ENCODE measurements around the gene CAPN10.
"Not testable (repeated sequence)": the region's sequence is repeated elsewhere in the genome, so short reads cannot be mapped to it uniquely, and the experiment has no call there.

Gene CAPN10

DNA sequence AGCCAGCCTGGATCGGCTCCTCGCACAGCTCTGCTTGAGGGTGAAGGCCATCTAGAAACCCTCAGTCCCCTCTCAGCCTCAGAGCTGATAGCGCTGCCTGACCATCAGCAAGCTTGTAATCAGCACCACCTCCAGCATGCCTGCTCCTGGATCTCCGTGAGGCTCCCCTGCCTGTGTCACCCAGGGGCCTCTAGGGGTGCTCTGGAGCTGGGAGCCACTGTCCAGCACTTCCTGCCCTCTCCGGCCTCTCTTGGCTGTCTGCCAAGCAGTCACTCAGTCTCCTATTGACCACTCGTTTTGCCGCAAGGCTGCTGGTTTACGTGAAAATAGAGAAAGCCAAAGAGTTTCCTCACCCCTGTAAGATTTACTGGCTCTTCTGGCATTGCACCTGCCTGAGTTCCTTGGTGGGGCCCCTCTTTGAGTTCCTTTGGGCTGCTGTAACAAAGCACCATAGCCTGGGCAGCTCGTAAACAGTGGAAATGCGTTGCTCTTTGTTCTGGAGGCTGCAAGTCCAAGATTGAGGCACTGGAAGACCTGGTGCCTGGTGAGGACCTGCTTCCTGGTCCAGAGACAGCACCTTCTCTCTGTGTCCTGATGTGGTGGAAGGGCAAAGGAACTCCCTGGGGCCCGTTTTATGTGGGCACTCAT lies 17.9 kb downstream of the CAPN10 start:
- DNase-seq, result no peak

DNA sequence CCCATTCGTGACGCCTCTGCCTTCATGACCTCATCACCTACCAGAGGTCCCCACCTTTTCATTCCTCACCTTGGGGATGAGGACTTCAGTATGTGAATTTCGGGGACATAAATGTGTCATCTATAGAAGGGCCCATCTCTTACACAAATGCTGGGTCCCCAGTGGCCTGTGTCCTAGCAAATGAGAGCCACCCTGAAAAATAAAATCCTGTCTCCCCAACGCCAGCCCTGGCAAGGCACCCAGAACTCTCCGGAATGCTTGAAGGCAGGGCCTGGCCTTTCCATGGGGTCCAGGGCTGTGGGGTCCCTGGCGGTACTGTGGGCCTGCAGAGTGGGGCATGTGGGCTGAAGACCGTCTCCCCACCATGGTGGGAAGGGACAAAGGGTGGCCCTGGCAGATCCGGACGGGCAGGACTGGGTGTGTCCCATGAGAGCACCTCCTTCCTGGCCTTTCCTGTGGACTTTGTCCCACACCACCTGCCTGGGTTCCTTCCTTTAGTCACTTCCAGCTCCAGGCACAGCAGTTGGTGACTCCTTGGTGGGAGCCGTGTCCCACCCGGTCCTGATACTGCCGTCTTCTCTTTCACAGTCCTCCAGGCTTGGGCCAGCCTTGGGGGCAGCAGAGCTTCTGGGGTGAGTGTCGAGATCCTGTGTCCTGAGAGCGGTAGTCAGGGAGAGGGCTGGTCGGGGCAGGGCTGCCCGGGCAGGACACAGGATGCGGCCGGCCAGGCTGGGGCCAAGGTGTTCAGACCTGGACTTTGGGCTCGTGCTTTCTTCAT lies 18.6 kb downstream of the CAPN10 start:
- no peak for DNase-seq

DNA sequence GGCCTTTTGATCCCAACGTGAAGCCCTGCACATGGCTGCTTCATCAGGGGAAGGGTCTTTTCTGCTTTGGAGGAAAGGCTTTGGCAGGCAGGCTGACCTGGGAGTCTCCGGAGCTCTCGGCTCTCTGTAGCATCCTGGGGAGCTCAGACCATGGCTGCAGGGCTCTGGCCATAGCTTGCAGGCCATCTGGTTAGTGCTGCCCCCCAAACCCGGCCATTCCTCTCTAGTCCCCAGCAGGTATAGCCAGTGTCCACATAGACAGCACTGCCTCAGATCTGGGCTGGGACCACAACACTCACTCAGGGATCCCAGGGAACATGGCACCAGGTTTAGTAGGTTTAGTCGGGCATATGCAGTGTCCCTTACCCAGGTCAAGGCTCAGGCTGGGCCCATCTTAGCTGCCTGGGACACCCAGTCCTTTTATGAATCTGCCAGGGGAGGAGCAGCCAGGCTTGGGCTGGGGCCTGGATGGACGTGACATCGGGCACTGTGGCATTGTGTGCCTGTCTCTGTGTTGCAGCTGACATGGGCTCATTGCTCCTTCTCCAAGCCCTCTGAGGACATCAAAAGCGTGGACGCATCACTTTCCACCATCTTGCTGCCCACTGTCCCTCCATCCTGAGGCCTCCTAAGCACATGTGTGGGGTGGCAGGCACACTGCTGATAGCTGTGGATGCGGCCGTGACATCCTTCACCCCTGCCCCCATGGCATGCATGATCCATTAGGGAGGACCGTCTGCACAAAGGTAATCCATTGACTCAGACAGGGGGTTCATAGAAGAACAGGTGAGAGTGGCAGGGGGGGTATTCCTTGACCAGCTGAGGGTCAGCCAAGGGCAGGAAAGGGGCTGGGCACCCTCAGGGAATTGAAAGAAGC lies 19.6 kb downstream of the CAPN10 start:
- DNase-seq, result no peak

DNA sequence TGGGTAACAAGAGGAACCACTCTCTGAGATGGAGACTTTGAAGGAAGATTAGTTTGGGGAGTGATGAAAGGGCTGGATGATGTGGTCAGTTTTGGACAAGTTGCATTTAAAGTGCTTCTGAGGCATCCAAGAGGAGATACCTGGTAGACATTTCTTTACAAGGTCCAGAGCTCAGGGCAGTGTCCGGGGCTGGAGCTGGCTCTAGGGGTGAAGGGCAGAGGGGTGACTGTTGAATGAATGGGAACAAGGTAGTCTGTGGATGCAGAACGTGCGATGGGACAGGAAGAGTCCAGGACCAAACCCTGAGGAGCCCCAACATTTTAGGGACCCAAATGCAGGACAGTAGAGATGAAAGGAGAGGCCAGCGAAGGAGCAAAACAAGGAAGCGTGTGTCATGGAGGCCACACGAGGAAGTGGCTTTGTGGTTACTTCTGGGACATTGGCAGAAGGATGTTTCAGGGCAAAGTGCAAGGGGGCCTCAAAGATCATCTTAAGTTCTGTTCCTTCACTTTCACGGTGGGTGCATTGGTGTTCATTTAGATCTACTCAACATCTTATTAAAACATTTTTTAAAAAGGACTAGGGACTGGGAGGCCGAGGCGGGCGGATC lies 25.2 kb downstream of the CAPN10 start:
- no peak for DNase-seq

DNA sequence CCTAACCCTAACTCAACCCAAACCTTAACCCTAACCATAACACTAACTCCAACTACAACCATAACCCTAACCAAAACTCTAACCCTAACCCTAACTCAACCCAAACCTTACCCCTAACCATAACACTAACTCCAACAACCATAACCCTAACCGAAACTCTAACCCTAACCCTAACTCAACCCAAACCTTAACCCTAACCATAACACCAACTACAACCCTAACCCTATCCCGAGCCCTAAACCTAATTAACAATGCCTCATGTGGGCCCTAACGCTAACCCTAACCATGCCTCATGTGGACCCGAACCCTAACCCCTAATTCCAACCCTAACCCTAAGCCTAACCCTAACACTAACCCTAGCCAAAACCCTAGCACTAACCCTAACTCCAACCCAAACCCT lies 27.2 kb downstream of the CAPN10 start:
- DNase-seq, result no peak

DNA sequence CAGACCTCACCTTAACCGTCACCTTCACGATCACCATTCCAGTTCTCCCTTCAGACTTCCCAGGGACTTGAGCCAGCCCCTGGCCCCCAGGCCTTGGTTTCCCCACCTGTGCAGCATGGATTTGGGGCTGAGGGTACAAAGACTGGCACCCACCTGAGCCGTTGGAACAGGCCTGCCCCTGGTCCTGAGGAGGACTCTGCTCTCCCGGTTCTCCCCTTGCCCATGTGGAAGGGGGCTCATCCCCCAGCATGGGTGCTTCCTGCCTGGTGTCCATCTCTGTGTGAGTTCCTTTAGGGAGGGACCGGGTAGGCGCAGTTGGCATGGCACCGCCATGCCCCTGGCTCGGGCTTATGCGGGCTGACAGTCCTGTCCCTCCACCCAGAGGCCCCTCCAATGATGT lies 27.9 kb downstream of the CAPN10 start:
- no peak for DNase-seq

DNA sequence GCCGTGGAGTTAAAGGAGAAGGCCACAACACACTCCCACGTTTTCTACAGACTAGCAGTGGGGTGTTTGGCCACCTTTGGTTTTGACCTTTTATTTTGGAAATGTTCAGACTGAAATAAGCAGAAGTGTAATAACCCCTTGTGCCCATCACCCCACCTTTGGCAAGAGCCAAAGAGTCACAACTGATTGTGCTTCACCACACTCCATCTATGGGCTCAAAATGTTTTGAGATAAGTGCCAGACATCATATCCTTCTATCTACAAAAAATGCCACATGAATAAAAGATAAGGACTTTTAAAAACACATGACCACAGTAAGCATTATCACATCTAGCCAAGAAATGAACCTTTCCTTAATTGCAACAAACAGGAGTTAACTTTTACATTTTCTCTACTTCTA lies 28.9 kb downstream of the CAPN10 start:
- no peak for DNase-seq

DNA sequence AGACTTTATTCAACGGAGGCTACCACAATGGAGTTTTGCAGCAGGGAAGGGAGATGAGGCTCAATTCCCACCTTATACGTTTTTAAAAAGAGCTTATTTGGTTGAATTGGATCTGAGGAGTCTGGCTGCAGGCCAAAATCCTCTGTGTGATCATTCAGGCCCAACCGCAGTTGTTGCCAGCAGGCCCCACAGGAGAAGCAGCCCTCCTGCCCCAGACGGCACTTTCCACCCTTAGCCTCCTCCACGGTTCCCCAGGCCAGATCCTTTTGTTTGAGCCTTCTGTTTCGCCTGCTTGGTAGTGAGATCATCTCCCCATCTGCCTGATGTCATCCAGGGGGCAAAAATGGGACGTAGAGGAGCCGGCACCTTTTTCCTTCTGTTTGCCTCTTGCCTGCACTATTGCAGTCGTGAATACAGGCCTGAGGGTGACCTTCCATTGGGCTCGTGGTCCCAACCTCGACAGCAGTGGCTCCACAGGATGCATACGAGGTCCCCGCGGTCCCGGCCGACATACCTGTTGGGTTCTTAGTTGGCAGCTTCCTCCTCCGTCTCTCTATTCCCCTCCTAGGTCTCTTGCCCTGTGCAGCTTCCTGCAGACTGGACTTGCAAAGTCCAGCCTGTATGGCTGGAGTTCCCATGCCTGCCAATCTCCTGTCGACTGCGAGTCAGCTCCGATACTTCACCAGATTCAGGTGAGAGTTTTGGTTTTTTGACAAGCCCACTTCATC lies 29.4 kb downstream of the CAPN10 start:
- DNase-seq, result no peak

DNA sequence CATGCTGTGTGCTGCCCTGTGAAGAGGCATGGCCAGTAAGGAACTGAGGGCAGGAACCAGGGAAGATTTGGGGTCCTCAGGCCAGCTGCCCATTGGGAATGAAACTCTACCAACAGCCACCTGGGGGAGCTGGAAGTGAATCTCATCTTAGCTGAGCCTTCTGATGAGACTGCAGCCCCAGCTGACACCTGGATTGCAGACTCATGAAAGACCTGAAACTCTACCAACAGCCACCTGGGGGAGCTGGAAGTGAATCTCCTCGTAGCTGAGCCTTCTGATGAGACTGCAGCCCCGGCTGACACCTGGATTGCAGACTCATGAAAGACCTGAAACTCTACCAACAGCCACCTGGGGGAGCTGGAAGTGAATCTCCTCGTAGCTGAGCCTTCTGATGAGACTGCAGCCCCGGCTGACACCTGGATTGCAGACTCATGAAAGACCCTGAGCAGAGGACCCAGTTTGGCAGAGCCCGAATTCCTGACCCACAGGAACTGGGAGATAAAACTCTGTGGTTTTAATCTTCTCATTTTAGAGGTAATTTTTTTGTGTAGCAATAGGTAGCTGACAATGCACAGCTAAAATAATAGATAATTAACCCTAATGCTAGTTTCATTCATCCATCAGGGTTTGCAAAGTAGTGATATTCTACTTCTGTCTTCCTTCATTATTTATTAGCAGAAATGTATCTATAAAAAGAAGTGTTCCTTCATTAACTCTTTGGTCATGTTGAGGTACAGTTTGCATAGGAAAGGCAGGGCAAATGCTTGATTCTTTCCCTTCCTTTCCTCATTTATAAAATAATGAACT lies 30.5 kb downstream of the CAPN10 start:
- not testable (repeated sequence) for DNase-seq

DNA sequence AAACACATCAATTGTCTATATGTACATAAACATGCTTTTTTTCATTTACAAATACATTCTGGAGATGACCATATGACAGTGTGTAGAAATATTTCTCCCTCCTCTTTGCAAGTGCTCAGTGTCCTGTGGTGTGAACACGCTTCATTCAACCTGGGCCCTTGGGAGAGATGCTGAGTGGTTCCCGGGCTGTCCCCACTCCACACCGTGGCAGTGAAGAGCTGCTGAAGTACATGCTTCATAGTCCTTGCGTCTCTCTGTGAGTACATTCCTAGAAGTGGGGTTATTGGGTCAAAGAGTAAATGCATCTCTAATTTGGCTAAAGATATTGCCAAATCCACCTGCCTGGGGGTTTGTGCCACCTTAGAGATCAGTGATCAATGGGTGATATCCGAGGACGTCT lies 32.2 kb downstream of the CAPN10 start:
- no peak for DNase-seq

DNA sequence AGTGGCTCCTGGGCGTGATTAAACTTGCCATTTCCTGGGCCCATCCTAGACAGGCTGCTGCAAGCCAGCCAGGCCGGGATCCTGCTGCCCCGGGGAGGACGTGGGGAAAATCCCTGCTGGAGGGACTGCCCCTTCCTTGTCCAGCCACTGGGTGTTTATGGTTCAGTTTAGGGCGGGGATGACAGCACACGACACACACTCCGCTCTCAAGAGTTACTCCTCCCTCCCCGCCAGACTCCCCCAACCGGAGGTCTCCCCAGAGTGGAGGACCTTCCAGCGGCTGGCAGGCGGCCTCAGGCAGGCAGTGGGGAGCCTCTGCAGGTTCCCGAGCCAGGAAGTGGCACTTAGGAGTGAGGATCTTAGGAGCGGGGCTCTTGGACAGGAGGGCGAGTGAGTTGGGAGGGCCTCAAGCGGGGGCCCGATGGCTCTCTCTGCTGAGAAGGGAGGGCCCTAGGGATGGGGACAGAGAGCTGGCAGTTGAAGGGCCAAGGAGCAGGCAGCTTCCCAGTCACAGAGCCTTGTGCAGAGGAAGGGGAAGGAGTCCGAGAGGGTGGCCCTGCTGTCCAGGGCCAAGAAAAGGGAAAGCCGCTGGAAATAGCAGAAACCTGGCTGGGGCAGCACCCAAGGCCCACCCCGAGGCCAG lies 33.1 kb downstream of the CAPN10 start:
- DNase-seq, result no peak

DNA sequence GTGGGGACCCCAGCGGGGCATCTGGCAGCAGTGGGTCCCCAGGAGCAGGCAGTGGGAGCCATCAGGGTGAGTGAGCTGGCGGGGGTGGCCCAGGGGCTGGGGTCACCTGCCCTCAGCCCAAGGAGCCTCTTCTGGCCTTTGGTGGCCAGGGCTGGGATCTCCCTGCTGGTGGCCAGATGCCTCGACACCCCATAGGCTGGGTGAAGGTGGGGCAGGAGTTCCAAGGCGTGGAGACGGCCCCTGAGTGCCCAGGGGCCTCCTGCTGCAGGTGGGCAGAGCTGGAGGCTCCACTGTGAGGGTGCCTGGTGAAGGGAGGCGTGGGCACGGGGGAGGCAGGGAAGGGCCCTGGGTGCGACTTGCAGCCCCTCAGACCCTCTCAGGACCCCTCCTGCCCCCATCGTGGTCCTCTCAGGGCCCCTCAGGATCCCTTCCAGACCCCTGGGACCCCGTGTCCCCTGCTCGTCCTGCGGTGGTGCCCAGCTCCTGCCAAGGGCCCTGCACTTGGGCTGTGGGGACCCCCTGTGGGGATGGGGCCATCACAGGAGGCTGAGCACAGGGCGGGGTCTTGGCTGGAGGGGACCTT lies 33.7 kb downstream of the CAPN10 start:
- DNase-seq, result no peak

DNA sequence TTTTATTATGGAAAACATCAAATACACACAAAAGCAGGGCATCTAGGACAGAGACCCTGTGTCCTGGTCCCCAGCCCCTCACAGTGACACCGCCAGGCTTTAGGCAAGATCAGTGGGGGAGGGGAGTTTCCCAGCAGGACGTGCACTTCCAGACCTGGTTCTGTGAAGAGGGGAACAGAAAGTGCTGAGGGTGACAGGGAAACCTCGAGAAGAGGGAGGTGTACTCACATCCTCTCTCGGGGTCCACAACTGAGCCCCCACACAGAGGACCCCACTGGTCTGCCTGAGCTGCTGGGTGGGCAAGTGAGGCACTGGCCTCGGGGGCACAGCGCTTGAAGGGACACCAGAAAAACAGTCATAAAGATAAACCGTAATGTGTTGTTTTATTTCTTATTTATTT lies 34.3 kb downstream of the CAPN10 start:
- DNase-seq, result no peak

DNA sequence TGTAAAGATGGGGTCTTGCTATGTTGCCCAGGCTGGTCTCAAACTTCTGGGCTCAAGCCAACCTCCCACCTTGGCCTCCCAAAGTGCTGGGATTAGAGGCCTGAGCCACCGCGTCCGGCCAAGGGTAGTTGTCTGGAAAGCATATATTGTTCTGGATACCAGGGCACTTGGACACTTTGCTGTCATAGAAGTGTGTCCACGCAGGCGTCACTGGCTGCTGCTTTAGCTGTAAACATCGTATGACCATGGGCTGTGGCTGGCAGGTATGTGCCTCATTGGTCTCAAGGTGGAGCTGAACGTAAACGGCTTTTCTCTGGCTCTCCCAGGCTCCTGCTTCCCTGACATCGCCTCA lies 35.5 kb downstream of the CAPN10 start:
- DNase-seq, result no peak

DNA sequence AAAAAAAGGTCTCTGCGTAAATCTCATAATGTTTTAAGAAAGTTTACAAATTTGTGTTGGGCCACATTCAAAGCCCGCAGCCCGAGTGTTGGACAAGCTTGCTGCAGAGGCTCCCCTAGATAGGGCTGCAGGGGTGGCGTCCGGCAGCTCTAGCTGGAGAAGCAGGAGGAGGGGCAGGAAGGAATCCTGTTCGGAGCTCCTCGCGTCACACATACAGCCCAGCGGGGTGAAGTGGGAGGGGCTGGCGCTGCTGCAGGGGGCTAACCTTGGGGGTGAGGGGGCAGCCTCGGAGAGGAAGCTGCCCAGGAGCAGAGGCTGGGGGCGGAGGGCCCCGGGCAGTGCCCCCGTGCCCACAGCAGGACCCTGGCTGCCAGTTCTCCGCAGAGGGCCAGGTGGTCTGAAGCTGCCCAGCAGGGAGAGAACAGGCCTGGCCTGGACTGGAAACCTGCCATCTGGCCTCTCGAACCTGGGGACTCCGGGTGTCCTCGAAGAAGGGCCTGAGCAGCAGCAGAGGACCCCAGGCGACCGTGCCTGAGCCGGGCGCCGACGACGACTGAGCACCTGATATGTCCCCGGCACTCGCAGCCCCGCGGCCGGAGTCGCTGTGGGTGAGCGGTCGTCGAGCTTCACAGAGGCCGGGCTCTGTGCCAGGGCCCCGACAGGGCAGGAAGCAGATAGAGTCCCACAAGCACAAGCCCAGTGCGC lies 36.1 kb downstream of the CAPN10 start:
- peak in 1 of 2 experiments; percentile 13 for DNase-seq

DNA sequence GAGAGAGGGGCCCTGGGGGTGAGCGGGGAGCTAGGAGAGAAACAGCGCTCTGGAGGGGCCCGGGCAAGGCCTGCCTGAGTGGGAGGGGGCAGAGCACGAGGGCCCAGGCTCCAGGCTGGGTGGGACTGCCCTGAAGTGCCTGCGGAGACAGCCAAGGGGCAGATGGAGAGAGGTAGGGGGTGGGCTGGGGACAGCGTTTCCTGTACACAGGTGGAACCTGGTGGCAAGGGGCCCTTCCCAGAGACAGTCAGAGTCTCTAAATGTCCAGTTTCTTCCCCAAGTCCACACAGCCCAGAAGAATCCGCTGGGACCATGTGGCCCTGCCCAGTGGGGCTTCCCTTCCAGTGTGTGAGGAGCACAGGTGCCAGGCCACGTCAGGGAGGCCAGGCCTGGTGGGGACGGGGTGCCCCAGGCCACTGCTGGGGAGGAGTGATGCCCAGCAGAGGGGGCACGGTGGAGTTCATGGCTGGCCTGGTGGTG lies 37.0 kb downstream of the CAPN10 start:
- no peak for DNase-seq

DNA sequence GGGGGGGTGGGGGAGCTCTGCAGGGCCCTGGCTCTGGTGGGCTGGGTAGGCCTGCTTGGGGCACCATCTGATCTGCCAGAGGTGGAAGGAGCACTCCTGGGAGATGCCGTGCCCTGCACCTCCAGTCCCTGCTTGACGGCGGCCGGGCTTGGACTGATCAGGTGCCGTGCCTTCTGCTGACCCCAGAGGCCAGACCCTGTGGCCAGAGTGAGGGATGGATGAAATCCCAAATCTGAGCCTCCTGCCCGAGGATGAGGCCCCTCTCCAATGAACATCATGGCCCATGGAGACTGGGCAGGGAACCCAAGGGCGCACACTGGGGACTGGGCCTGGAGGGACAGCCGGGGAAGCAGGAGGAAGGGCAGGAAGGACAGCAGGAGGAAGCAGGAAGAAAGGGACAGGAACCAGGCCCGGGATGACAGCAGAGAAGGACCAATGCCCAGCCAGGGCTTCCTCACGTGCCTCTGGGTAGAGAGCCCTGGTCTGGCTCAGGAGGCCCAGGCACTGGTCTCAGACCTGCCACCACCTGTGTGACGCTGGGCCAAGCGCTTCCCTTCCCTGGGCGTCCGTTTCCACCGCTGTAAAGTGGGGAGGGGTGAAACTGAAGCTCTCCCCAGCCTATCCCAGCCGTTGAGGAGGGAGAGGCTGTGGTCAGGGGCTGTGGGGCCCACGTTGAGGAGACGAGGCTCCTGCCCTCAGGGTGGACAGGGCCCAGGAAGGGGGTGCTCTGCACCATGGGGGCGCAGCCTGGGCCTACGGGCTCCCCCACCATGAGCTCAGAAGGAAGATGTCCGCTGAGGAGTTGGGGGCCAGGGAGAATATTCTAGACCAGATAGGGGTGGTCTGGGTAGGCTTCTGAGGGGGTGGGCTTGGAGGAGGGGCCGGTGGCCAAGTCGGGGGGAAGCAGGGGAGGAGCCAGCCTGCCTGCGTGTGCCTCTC lies 37.7 kb downstream of the CAPN10 start:
- DNase-seq, result no peak

DNA sequence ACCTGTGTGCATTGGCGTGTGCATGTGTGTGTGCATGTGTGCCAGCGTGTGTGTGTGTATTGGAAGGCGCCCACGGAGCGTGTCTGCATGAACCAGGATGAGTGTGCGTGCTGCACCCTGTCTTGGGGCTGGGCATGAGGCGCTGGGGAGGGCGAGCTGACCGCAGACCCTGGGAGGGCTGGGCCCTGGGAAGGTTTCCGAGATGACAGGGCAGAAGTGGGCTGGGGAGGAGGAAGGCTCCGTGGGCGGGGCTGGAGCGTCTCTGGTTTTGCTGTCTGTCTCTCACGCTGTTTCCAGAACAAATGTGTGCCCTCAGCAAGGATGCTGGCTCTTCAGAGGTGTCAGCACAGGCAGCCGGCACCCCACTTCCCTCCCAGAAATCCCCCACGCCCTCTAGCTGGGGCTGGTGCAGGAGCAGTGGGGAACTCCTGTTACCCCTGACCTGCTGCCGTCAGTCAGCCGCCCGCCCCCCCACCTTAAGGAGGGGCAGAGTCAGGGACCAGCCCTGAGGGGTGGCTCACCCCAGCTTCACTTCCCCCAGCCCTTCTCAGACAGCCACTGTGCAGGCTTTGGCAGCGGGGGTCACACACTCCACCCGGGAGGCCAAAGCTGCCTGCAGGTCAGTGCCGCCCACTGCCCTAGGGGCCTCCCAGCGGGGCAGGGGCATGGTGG lies 38.6 kb downstream of the CAPN10 start, which contains the start of gene GPR35:
TSS of gene GPR35 (plus strand) at position 531 of the 672 bp plus-strand sequence. CDS start 4,473 bp downstream, outside the sequence.
- DNase-seq, result no peak
